Measurements from ENCODE around the gene GLIPR2. TPM values are rescaled to one million over a fixed set of nuclear protein-coding genes. Genes with fewer than 3 reads are reported as not detected.
"Not testable (repeated sequence)": the region's sequence is repeated elsewhere in the genome, so short reads cannot be mapped to it uniquely, and the experiment has no call there.

Gene GLIPR2
- total RNA-seq, 1 donor from 2014 or later, result 8.9 TPM

GRCh38 chr9:36118706-36119105 is 17.8 kb upstream of the GLIPR2 start:
- intact Hi-C loops (cut with DNase I), result loop anchor here (10.0 kb wide), 1 partner anchor 64 kb away; no protein-coding TSS in a partner anchor
- no peak for ATAC-seq
- DNase-seq (ENCODE audit: missing footprints), result no peak

GRCh38 chr9:36119476-36119875 is 17.1 kb upstream of the GLIPR2 start:
- intact Hi-C loops (cut with DNase I), result loop anchor here (10.0 kb wide), 1 partner anchor 65 kb away; no protein-coding TSS in a partner anchor
- ATAC-seq, result no peak
- DNase-seq (ENCODE audit: missing footprints), result no peak

- intact Hi-C loops (cut with DNase I), result no loop called here
- no peak for ATAC-seq
These were observed 15.8 kb upstream of the GLIPR2 start for GRCh38 chr9:36120705-36121104.

GRCh38 chr9:36121971-36122370 is 14.6 kb upstream of the GLIPR2 start:
- ATAC-seq (no peak), DNase-seq (ENCODE audit: missing footprints) (no peak)
- intact Hi-C loops (cut with DNase I), result no loop called here

More at GRCh38 chr9:36120705-36121104, 15.8 kb upstream of the GLIPR2 start:
- DNase-seq (ENCODE audit: missing footprints), result no peak

DNA sequence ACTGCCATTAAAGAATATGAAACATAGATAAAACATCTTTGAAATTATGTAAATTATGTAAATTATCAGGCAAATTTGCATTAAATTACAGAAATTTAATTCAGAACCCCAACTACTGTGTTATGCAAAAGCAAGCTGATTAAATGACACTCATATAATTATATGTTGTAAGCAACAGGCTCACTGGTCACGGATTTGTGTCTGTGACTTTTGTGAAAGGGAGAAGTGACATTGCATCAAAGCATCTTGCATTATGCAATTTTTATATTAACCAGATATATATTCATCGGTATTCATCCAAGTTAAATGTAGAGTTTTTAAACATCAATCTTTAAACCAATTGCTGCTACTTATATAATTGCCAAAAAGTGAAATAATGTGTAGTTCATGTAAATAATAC is 13.0 kb upstream of the GLIPR2 start:
- no peak for DNase-seq (ENCODE audit: missing footprints)
- intact Hi-C loops (cut with DNase I), result no loop called here
- no peak for ATAC-seq

GRCh38 chr9:36125062-36125855 is 11.3 kb upstream of the GLIPR2 start:
- DNase-seq (ENCODE audit: missing footprints), result no peak
- ATAC-seq, result no peak
- intact Hi-C loops (cut with DNase I), result no loop called here

GRCh38 chr9:36126016-36126730 is 10.4 kb upstream of the GLIPR2 start:
- intact Hi-C loops (cut with DNase I), result no loop called here
- DNase-seq (ENCODE audit: missing footprints) (no peak), ATAC-seq (no peak)

DNA sequence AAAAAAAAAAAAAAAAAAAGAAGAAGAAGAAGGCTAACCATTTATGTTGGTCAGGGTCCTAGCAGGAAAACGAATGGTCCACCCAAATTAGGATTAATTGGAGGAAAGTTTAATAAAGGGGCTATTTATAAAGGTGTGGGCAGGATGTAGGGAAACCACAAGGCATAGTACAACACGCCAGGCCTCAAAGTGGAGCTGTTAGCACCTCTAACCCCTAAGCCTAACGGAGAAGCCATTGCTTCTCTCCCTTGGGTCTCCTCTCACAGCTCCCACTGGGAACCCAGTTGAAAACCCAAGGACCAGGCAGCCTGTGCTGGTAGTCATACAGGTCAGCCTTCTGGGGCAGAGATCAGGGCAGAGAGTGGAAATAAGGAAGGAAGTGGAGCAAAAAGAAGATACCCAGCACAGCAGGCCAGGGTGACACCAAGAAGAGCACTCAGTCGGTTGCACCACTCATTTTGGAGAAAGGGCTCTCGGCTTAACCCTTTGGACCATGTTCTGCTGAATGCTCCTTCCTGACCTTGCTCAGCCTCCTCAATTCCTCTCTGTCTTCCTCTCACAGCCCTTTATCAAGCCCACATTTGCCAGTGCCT is 8.8 kb upstream of the GLIPR2 start:
- intact Hi-C loops (cut with DNase I), result no loop called here
- ATAC-seq, result peak; percentile 37
- DNase-seq (ENCODE audit: missing footprints), result no peak

DNA sequence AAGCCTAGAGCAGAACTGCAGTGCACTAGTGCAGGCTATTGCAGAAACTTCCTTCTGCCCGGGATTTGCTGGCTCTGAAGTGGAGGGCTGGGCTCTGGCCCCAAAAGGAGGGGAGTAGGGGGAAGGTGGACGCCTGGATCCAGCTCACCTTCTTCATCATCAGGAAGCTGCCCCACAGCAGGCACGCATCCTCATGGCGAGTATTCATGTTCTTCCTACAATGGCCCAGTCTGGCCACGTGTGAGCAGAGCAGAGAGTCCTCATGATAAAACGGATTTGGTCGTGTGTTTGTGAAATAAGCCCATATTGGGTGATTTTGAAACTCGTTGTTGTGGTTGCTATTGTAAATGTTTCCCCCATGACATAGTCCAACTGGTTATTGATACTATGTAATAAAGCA is 8.2 kb upstream of the GLIPR2 start:
- ATAC-seq (no peak), DNase-seq (ENCODE audit: missing footprints) (peak; percentile 68)
- intact Hi-C loops (cut with DNase I), result no loop called here

DNA sequence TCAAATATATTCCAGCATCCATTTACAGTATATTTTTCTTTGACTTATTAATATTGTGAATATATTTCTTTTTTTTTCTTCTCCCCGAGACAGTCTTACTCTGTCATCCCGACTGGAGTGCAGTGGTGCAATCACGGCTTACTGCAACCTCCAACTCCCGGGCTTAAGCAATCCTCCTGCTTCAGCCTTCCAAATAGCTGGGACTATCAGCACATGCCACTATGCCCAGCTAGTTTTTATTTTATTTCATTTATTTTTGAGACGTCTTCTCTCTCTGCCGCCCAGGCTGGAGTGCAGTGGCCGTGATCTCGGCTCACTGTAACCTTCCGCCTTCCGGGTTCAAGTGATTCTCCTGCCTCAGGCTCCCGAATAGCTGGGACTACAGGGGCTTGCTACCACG is 7.4 kb upstream of the GLIPR2 start:
- ATAC-seq (no peak), DNase-seq (ENCODE audit: missing footprints) (no peak)
- intact Hi-C loops (cut with DNase I), result no loop called here

DNA sequence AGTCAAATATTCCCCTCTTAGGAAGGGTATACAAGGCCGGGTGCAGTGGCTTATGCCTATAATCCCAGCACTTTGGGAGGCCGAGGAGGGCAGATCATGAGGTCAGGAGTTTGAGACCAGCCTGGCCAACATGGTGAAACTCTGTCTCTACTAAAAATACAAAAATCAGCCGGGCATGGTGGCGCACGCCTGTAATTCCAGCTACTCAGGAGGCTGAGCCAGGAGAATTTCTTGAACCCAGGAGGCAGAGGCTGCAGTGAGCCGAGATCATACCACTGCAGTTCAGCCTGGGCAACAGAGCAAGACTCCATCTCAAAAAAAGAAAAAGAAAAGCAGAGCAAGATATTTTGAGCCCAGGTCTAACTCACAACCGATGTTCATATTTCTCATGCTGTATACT is 4.9 kb upstream of the GLIPR2 start:
- DNase-seq (ENCODE audit: missing footprints); intact Hi-C loops (cut with DNase I); ATAC-seq: not testable (repeated sequence)

GRCh38 chr9:36132086-36132485 is 4.4 kb upstream of the GLIPR2 start:
- ATAC-seq (no peak), DNase-seq (ENCODE audit: missing footprints) (no peak)
- intact Hi-C loops (cut with DNase I), result no loop called here

- DNase-seq (ENCODE audit: missing footprints) (no peak), ATAC-seq (no peak)
- intact Hi-C loops (cut with DNase I), result no loop called here
These were observed 1.6 kb upstream of the GLIPR2 start for GRCh38 chr9:36134761-36135505.

DNA sequence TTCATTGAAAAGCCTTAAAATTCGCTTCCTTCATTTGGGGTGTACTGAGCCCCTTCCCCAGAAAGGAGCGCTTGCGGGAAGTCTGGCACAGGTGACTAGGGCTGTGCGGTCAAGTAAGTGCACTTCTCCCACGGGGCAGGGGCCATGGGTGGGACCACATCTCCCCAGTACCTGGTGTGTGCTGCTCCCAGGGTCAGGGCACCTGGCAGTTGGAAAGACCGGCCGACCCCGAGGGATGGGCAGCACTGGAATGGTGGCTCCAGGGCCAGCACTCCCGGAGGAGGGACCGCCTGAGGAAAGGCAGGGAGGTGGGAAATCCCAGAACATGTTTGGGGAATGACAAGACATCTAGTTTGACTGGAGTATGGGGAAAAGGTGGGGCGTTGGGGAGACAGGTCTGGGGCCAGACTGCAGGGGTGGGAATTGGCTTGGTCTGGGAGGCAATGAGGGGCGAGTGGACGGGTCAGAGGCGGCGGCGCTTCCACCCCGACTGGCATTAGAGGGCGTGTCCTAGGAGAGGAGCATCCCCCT is 727 bp upstream of the GLIPR2 start:
- intact Hi-C loops (cut with DNase I), result no loop called here
- ATAC-seq (peak; percentile 26), DNase-seq (ENCODE audit: missing footprints) (no peak)

DNA sequence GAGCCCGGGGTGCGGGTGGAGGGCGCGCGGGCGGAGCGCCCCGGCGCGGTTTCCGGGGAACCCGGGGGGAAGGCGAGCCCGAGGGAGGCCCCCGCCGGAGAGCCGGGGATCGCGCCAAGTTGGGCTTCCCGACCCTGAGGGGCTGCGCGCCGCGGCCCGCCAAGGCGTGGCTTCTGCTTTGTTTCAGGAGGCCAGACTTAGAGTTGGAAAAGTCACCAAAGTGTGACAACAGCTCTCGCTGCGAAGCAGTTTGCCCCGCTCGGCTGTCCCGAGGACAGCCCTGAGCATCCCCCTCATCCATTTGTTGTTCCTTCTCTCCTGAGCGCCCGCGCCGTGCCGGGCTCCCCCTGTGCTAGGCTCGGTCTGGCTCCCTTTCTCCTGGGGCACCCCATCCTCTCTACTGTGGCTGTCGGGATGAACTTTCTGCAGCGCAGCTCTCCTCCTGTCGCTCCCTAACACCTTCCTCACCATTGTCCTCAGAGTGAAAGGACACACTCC is 410 bp downstream of the GLIPR2 start:
- ATAC-seq, result peak; percentile 19
- DNase-seq (ENCODE audit: missing footprints), result peak; percentile 74
- intact Hi-C loops (cut with DNase I), result no loop called here

GRCh38 chr9:36137392-36138004 is 965 bp downstream of the GLIPR2 start:
- peak; percentile 4 for ATAC-seq
- intact Hi-C loops (cut with DNase I), result no loop called here
- DNase-seq (ENCODE audit: missing footprints), result peak; percentile 79

DNA sequence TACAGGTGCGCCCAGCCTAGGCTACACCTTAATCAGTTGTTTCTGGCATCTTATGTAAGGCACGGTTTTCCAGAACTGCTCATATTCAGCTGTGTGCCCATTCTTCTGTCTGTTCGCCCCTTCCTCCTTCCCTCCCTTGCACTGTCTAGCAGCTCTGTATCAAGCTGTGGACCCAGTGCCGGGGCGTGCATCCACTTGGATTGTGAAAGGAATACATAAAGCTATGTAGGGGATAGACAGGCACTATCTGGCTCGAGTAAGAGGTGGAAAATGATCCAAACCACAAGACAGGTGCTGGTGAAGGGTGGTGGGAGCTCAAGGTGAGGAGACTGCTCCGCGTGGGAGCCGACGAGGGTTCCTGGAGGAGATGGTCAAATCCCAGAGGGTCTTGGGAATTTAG is 2.0 kb downstream of the GLIPR2 start:
- ATAC-seq, result no peak
- no peak for DNase-seq (ENCODE audit: missing footprints)
- intact Hi-C loops (cut with DNase I), result no loop called here

DNA sequence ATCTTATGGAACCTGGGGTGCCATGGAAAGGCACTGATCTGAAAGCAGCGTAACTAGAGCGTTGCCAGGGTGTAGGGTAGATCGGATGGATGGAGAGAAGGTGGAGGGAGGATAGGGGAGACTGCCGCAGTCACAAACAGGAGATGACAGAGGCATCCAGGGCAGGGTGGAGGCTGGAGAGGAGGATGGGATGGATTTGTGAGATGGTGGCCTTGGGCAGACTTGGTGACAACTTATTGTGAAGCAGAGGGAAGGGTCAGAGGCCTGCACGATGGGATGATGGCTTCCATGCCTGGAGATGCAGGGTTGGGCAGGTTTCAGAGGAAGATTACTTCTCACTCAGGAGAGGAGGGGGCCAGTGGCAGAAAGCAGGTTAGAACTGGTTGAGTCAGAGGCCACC is 2.4 kb downstream of the GLIPR2 start:
- no peak for DNase-seq (ENCODE audit: missing footprints)
- intact Hi-C loops (cut with DNase I), result no loop called here
- ATAC-seq, result no peak

Measured in Right ventricle myocardium inferior (tissue), 1 donor.